NCI-H510A (cell line): ENCODE measurements around the gene FA2H.
A peak's percentile ranks its signal among the peaks of the same experiment; 100 is the strongest.

Experiments
- DNase-seq: peaks from one replicate; lab custom pipeline; 2025; lab: John Stamatoyannopoulos, UW

The FA2H gene

DNA sequence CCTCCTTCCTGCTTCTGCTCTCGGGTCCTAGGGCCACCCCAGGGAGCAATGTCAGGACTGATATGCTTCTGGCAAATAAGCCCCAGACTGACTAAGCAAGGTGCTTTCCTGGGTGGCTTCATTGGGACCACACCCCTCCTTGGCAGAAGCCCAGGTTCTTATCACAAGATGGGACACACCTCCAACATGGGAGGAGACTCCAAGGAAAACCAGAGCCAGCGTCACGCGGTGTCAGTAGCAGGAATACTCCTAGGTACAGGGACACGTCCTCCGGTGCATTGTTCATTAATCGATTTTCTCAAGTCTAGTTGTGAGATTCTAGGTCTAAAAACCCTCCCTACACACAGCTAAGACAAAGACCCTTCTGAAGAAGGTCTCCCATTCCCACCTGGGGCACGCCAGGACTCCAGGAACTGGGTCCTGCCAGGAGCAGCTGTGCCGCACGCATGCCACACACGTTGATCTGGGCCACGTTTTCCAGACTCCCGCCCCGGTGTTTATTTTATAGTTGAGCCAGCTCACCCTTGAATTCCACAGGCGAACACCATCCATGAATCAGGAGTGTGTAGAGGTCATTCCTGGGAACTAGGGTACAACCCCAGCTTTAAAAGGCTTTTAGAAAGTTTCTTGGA is 30.8 kb downstream of the FA2H start:
- DNase-seq = peak; percentile 70

- no peak for DNase-seq
These were observed 31.5 kb downstream of the FA2H start for GRCh38 chr16:74743045-74743667.

- no peak for DNase-seq
These were observed 32.6 kb downstream of the FA2H start for GRCh38 chr16:74742051-74742481.

GRCh38 chr16:74740795-74741304 is 33.8 kb downstream of the FA2H start:
- no peak for DNase-seq

DNA sequence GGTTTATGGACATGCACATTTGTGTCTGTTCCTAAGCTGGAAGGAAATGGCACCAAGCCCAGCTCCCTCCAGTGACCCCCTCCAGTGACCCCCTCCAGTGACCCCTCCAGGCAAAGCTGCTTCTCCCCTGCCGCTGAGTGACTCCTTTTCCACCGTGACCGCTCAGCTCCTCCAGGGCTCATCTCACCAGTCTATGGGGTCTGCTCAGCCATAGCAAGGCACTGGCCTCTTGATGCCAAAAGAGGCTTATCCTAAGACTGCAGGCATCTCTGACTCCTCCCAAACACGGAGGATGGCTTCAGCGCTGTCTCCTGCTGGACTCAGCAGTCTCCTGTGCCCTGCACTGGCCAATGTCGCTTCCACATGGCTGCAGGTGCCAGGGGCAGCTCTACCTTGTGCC is 35.3 kb downstream of the FA2H start:
- DNase-seq = no peak

DNA sequence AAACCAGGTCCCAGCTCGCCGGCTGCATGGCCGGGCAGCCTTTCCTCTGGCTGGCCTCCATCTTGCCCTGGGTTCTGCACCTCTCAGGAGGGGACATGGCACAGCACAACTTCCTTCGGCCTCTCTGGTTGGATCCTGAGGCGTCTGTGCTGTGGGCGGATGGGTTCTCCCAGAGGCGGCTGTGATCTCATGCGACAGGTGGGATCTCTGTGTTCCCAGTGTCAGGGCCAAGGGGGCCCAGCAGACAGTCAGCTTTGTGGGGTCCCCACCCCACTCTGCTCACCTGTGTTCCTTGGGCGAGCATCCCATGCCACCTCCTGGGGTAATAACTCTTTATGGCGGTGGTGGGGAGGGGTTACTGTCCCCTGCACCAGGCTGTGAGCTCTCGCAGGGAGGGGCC is 35.8 kb downstream of the FA2H start:
- no peak for DNase-seq

- DNase-seq = no peak
These were observed 36.5 kb downstream of the FA2H start for GRCh38 chr16:74738113-74738541.

DNA sequence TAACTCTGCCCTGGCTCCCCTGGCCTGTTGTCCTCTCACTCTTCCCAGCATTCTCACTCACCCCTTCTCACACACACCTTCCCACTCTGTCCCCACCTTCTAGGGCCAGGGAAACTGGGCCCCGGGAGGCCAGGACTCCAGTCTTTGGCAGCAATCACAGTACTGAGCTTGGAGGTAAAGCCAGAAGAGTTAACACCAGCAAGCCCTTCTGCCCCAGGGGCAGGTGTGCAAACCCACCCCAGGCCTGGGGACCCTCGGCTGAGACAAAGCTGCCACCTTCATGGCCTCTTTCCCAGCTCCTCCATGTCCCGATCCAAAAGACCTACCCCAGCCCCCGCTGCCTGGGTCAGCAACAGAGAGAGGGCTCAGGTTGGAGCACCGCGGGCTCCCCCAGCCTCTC is 37.1 kb downstream of the FA2H start:
- no peak for DNase-seq

GRCh38 chr16:74736531-74737157 is 38.0 kb downstream of the FA2H start:
- no peak for DNase-seq

DNA sequence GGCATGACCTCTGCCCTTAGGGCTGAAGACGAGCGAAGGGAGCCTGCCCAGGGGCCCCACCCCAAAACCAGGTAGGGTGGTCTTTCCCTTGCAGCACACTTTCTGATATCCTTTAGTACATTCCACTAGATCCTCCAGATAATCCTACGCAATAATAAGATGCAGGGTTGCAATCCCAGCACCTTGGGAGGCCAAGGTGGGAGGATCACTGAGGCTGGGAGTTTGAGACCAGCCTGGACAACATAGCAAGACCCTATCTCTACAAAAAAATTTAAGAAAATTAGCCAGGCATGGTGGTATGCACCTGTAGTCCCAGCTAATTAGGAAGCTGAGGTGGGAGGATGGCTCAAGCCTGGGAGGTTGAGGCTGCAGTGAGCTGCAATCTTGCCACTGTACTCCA is 39.1 kb downstream of the FA2H start:
- DNase-seq = no peak

- DNase-seq = no peak
These were observed 39.5 kb downstream of the FA2H start for GRCh38 chr16:74735162-74735452.

GRCh38 chr16:74734361-74735161 is 40.1 kb downstream of the FA2H start:
- DNase-seq = no peak

DNA sequence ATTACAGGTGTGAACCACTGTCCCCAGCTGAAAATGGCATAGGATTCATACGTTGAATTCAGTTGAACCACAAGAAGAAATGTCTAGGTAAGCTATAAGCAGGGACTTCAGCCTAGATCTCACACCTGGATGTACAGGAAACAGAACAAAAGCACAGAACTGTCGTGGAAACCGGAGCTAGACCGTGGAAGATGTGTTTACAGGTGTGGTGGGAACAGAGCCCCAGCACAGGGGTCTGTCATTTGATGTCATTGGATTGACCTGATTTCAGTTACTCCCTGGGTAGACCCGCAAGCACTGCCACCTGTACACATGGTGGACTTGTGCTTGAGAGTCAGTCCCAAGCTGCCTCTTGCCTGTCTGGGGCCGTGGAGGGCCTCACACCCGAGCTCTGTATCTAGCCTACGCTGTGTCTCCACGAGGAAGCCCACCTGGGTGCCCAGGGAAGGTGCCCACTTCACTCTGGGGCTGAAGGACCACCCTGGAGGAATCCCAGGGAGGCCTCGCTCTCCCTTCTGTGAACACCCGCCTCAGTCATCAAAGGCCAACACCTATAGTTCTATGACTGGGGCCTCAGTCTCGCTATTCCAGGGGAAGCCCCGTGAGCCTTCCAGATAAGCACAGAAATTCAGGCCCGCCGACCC is 41.8 kb downstream of the FA2H start:
- DNase-seq = no peak

- DNase-seq = no peak
These were observed 42.7 kb downstream of the FA2H start for GRCh38 chr16:74731853-74732477.

GRCh38 chr16:74729783-74730683 is 44.6 kb downstream of the FA2H start:
- DNase-seq = no peak

GRCh38 chr16:74727903-74728302 is 46.7 kb downstream of the FA2H start:
- DNase-seq = no peak

DNA sequence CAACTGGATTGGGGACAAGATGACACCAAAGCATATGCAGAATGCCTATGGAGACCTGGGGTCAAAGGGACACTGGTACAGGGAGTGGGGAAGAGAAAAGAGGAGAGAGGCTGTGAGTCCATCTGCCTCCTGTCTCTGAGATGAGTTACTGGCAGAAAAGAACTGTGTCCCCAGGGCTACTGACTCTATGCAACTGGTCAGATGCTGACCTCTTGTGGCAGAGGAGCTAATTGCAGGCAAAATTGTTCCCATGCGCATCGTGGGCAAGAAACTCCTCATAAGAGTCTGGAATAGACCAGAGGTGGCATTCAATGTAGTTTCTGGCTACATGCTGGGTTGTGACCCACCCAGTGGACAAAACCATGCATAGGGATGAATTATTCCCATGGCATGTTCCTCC is 47.9 kb downstream of the FA2H start:
- DNase-seq = no peak

GRCh38 chr16:74725651-74726455 is 48.8 kb downstream of the FA2H start:
- no peak for DNase-seq

DNA sequence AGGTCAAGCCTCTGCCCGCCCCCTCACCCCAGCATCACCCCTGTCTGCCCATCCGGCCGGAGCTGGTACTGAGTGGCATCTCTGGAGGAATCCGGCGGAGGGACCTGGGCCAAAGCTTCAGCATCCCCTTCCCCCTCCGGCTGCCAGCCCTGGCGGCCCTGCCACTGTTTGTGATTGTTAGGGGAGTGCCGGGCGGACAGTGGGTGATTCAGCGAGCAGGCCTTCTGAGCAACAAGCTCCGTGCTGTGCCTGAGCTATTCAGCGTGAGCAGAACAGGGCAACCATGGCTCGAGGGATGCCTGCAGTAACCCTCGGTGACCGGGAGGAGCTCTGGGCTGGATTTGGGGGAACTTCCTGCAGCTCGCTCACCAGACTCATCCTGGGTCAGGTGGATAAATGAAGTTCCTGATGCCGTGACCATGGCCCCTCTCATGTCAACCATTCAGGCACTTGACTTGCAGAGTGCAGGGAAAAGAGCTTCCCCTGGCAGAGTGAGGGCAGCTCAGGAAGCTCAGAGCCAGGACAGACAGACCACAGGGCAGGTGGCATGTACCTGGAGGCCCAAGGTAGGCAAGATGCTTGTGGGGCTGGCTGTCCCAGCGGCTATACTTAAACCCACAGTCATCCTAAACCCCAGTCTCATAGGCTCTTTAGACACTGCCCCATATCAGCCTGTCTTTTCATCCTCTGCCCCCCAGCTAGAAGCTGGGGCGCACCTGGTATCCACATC is 49.6 kb downstream of the FA2H start:
- DNase-seq = no peak
